ENCODE results near the gene CEMP1. TPM values are rescaled to one million over a fixed set of nuclear protein-coding genes. Genes with fewer than 3 reads are reported as not detected.

Gene CEMP1
- total RNA-seq, 2 donors from 2014 or later, result not detected

DNA sequence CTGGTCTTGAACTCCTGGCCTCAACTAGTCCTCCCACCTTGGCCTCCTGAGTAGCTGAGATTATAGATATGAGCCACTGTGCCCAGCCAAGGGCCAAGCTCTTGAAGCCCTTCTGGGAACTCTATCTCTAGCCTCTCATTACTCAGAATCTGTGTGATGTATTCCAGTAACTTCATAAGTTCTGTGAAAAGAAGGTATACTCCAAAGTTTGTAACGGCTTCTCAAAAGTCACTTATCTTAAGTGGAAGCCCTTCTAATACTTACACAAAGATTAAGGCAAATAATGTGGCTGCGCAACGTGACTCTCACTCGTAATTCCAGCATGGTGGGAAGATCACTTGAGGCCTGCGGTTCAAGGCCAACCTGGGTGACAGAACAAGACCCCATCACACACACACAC is 36.6 kb downstream of the CEMP1 start:
- intact Hi-C loops (cut with DNase I), result loop anchor here in 1 of 2 donors (10.0 kb wide), 1 partner anchor 60 kb away; no protein-coding TSS in a partner anchor
- DNase-seq (ENCODE audit: low spot score), result no peak

DNA sequence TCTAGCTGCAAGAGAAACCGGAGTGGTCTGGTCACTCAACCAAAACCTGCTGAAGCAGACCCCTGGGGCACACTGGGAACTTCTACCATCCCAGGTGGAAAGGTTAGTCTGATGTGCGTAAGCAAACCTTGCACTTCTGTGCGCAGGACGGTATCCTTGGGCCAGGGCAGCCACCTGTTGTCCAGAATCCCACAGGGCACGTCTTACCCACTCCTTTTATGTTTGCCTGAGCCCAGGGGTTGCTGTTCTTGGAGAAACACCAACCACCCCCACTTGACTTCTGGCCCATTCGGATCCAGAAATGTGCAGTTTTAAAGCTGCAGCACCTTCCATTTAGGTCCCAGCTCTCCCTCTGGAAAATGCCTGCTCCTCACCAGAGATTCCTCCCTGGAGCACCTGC is 37.6 kb downstream of the CEMP1 start:
- intact Hi-C loops (cut with DNase I), result loop anchor here in 1 of 2 donors (10.0 kb wide), 1 partner anchor 59 kb away; no protein-coding TSS in a partner anchor
- no peak for DNase-seq (ENCODE audit: low spot score)

DNA sequence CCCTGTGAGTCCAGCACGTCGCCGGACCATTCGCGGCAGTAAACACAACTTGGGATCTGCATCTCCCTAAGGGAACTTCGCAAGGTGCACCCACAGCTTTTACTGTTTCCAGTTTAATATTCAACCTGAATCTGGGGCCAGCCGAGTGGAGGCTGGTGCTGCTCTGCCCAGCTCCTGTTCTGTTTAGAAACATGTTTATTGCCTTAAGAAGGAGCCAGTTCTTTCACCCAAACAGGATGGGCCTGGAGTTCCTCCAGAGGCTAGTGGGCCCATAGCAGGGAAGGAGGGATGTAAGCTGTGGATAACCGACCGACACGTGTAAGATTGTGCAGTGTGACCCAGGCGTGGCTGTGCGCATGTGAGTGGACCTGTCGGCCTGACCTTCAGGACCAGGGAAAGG is 38.9 kb downstream of the CEMP1 start:
- intact Hi-C loops (cut with DNase I), result loop anchor here in 1 of 2 donors (10.0 kb wide), 1 partner anchor 57 kb away; no protein-coding TSS in a partner anchor

DNA sequence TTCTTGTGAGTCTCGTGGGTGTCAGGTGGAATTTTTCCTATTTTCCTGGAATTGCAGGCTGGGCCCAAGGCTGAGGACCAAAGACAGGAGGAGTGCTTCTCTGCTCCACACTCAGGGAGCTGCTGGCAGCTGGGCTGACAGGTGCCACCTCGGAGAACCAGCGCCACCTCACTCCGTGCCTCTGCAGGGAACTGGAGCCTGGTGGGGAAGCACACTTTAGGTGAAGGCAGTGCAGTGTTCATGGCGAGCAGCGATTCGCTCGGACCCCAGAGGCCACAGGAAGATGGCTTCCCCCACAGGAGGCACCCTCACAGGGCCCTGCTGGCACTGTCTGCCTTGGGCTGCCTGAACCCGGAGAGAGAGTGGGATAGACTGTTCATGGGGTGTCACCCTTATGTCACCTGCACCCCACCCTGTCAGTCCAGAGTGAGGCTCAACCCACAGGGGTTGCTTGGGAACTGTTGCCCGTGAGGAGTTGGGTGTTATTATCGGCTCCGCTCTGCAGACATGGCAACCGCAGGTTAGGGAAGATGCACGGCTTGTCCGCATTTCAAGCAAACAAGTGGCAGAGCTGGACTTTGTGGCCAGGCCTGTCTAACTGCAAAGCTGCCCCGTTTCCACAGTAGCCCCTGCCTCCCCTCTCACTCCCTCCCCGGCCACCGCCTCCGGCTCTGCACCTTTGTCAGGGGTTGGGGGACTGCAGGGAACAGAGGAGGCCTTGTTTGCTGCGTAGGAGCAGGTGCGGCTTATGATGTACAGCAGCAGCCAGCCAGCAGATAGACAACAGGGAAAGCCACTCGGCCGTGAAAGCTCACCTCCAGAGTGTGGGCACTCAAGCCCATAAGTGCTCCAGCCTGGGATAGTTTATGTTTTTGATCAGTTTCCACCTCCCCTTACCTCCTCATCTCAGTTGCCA is 40.8 kb downstream of the CEMP1 start:
- DNase-seq (ENCODE audit: low spot score), result no peak
- intact Hi-C loops (cut with DNase I), result loop anchor here in 1 of 2 donors (10.0 kb wide), 1 partner anchor 56 kb away; no protein-coding TSS in a partner anchor

More for the DNA sequence above, 38.9 kb downstream of the CEMP1 start:
- DNase-seq (ENCODE audit: low spot score), result no peak

DNA sequence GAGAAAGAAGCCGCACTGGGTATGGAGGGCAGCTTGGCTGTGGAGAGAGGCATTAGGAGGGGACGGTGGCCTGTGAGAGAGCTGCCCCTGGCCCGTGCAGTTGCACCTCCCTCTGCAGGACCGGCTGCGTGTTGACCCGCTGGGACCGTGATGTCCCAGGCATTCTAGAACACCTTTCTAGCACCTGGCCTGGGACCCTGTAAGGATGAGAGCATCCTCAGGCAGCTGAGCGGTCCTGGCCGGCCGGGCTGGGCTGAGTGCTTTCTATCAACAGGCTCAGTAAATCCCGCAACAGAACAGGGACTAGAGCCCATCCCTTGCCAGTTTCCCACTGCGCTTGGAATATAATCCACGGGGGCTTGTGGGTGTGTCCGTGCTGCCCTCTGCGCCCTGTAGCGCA is 41.6 kb downstream of the CEMP1 start:
- intact Hi-C loops (cut with DNase I), result no loop called here
- no peak for DNase-seq (ENCODE audit: low spot score)

DNA sequence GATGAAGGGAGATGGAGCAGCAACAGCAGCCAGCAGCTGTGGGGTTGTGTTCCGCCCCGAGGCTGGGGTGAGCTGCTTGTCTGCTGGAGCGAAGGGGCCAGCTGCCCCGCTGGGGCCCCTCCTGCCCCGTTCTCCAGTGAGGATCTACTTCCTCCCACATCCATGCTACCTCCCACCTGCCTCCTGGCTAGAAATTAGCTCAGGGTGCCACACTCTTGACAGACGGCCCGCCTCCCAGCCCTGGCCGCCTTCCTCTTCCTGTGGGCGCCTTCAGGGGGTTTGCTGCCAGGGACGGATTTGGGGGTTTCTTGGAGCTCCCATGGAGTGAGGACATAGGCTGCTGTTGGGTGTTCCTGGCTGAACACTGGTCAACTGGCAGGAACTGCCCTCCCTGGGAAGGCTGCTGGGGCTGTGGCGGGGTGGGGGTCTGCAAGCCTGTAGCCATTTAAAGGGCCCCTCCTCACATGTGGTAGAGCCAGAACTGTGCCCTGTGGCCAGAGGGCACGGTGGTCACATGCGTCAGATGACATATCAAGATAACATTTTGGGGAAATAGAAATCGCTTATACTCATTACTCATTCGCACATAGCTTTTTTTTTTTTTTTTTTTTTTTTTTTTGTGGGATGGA is 43.2 kb downstream of the CEMP1 start:
- intact Hi-C loops (cut with DNase I), result no loop called here
- no peak for DNase-seq (ENCODE audit: low spot score)

DNA sequence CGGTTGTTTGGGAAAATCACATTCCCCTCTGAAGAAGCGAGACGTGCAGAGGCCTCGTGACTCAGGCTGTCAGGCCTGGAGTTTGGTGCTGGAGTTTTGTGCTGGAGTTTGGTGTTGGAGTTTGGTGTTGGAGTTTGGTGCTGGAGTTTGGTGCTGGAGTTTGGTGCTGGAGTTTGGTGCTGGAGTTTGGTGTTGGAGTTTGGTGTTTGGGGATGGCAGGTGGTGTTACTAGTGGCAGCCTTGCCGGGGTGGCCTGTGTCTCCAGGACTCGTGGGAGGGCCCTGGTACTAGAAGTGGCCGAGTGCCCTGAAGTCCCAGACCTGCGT is 43.7 kb downstream of the CEMP1 start:
- intact Hi-C loops (cut with DNase I), result no loop called here

DNA sequence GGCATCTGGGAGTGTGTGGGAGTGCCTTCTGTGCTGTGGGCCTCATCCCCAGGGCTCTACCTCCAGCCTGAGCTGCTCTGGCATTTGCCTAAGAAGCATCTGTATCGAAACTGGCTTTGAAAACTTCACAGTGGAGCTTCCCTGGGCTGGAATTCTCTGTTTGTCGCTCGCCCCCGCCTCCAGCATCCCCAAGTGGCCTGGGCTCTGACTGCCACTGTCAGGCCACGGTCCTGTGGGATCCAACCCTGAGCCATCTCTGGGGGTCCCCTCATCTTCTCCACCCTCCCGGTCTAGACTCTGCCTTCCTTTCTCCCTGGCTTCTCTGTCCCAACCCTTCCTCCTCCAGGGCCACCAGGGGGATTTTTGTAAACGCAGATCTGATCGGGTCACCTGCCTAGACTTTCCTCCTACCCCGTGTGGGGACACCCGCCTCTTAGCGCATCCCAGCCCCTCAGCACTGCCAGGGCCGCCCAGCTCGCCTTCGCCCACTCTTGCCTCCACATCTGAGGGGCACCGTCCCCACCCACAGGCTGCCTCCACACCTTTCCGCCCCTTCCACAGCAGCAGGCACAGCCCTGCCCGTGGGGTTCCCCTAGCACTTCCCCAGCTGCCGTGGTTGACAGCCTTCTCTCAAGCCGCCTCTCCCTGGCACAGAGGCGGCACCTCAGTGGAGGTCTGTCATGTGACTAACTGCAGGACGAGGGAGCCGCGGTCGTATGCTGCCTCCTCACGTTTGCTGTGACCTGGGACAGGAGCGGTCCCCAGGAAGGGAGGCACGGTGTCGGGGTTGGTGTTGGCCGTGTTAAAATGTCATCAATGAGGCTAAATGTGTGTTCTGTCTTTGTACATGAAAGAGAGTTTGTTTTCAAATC is 44.3 kb downstream of the CEMP1 start:
- DNase-seq (ENCODE audit: low spot score), result no peak
- intact Hi-C loops (cut with DNase I), result no loop called here

More for the DNA sequence above, 43.7 kb downstream of the CEMP1 start:
- no peak for DNase-seq (ENCODE audit: low spot score)

DNA sequence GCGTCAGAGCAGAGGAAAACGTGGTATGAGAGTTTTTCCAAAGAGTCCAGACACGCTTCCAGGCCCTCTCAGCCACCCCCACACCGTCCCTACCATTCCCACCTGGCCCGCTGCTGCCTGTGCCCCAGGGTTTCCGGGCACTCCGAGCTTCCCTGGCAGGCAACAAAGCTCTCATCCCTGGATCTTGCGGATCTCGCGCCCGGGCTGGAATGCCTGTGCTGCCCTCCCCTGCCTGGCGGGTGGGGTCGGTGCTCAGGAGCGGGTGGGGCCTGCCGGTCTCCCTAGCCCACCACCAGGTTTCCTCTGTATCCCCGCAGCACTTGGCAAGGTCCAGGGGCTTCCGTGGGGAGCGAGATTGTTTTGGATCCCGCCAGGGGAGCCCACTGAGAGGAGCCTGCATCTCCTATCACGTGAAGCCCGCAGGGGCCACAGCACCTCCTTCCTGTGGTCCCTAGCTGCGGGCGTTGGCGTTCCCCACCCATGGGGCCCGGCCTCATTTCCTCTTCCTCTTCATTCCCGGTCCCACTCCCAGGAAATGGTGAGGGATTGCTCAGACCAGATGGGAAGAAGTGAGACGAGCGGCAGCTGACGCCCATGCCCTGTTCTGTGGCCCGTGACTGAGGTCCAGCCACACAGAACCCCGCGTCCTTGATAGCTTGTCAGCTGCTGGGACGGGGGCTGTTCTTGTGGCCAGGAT is 45.2 kb downstream of the CEMP1 start:
- no peak for DNase-seq (ENCODE audit: low spot score)
- intact Hi-C loops (cut with DNase I), result no loop called here

DNA sequence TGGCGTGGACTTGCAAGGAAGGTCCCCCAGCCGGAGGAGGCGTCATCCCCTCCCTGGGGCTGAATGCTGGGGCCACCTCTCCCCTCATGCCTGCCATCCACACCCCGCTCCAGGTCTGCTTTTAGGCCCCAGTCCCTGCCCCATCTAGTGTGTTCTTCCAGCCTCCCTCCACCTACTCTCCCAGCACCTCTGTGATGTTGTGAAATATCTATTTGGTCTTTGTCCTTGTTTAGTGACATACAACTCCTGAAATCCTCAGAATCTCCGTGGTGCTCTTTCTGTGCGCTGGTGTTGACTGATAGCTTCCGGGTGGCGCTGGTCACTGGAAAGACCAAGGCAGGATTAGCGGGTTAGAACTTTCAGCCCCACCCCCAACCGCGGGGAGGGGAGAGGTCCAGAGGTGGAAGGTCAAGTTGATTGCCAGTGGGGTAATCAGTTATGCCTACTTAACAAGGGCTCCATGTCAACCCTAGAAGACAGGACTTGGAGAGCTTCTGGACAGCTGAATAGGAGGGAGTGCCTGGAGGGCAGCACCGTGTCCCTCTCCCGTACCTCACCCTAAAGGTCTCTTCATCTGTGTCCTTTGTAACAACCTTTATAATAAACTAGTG is 46.2 kb downstream of the CEMP1 start:
- DNase-seq (ENCODE audit: low spot score), result no peak
- intact Hi-C loops (cut with DNase I), result no loop called here

DNA sequence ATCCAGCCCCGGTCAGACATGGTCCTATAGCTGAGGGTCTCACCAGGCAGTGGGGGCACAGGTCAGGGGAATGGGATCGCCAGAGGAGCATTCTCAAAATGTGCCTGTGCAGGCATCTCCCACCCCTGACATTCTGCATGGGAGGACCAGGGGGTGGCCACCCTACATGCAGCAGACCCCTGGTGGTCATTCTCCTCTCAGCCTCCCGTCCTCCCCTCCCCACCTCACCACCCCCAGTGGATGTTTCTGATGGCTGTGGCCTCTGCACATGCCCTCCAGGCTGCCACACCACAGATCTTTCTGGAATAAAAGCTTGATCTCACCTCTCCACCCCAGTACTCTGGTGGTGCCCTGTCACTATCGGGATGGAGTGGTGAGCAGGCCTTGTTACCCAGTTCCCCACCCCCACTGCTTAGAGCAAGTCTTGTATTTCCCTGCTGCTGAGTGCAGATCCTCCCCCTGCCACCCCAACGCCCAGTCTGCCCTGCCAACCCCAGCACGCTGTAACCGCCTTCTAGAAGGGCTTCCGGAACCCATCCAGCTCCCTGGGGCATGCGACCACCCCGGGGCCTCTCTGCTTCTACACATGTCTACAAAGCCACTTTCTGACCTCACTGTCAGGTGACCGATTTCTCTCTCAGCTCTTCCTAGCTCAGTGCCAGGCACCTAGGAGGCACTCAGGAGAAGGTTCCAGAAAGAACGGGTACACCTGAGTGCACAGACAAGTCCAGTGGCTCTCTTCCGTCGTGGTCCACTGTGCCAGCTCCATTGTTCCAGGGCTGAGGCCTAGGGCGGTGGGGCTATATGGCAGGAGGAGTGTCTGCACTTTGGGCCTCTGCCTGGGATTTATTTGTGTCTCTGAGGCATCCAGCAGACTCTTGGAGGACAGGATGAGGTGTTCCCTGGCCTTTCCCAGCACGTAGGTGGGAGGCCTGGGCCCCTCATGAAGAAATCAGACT is 47.0 kb downstream of the CEMP1 start:
- intact Hi-C loops (cut with DNase I), result no loop called here
- DNase-seq (ENCODE audit: low spot score), result no peak

DNA sequence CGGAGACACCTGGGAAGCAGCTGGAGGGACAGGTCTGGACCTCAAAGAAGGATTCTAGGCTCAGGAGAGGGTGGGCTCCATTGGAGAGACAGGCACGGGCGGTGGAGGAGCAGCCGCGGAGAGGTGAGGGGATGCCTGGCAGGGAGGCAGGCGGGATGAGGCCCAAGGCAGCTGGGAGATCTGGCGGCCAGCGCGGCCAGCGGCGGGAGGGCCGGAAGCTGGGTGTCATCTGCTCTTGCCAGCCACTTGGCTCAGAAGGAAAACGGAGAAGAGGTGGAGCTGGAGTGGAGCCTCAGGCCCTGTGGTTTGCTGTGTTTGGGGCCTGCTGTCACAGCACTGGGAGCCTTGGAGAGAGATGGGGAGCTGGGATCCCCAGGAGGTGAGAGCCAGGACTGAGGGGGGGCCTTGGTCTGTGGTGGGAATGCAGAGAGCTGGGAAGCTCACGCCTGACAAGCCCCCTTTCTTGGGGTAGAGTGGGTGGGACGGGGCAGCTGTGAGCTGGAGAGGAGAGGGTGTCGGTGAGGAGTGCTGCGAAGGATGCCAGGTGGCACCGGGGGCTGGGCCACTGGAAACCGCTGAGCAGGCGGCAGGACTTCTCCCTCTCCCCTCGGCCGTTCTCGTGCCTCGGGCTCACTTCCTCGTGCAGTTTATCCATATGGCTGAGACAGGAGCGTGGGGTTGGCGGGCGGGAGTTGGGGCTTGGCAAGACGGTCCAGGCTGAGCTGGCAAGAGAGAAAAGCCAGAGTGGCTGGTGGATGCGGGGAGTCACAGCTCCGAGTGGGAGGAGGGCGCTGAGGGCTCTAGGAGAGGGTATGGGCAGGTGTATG is 48.3 kb downstream of the CEMP1 start:
- intact Hi-C loops (cut with DNase I), result no loop called here
- no peak for DNase-seq (ENCODE audit: low spot score)

DNA sequence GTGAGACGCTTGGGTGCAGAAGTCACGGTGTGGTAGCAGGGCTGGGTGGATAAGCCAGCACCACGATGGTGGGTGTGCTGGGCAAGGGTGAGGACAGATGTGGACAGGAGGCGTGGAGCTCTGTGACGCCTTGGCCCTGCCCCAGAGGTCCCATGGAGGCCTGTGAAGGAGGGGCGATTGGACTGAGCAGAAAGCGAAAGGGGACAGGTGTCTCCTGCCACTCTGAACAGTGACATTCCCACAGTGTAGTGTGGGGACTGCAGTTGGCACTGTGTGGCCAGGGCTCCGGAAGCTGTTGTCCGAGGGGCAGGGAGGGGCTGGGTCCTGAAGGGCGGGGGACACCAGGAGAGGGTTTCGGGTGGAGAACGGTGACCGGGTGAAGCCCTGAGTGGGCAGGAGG is 49.0 kb downstream of the CEMP1 start:
- intact Hi-C loops (cut with DNase I), result no loop called here
- no peak for DNase-seq (ENCODE audit: low spot score)

DNA sequence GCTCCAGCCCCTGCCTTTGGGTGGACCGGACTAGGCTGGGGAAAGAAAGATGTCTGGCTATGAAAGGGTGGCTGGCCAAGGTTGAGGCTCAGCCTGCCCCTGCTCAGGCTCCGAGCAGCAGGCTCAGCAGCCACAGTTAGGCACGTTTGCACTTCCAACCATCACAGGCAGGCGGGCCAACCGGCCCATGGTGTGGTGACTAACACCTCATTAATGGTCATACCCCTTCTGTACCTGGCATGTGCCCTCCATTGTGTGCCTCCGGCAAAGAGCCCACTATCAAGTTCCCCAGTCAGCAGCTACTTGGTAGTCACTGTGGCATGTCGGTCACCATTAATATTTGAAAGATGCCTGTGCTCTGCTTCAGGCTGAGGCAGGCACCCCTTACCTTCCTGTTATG is 49.5 kb downstream of the CEMP1 start:
- intact Hi-C loops (cut with DNase I), result no loop called here
- DNase-seq (ENCODE audit: low spot score), result no peak

DNA sequence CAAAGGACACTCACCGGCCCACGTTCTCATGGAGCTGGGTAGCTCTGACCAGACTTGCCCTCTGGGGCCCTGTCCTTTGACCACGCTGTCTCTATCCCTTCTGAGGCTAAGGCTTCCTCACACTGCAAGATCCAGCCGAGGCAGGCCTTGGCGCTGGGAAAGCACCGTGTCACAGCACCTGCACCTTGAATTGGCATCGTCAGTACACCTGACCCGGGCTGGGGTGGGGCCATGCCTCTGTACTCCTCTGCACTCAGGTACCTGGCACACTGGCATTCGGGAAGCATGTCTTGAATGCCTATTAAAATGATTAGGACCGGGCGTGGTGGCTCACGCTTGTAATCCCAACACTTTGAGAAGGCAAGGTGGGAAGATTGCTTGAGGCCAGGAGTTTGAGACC is 50.3 kb downstream of the CEMP1 start:
- intact Hi-C loops (cut with DNase I), result no loop called here
- DNase-seq (ENCODE audit: low spot score), result no peak

Data from posterior vena cava (tissue), 2 donors.